GM19240 (cell line): Measurements from ENCODE around the gene KTN1.

ENCODE experiments used
- DNase-seq: peaks from one replicate; pipeline ENCODE4 v3.0.0; 2011; ENCODE audit warnings: low spot score; ENCODE audit not compliant: insufficient read length

Gene KTN1

DNA sequence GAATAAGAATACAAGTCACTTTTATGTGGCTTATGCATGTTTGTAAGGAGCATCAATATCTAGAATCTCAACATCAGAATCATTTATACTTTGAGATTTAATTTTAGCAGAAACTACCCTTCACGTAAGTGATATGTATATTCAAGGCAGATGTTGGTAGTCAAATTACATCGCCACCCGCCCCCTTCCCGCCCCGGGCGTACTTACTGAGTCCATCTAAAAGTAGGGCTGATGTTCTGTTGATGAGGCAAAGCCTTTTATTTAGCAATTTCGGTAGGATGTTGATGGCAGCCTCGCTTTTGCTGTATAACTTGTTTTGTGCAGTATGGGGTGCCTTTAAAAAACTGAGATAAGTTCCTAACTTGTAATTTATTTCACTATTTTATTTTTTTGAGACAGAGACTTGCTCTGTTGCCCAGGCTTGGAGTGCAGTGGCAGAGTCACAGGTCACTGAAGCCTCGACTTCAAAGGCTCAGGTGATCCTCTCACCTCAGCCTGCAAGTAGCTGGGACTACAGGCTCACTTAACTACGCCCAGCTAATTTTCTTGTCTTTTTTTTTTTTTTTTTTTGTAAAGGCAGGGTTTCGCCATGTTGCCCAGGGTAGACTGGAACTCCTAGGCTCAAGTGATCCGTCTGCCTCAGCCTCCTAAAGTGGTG lies 30.8 kb downstream of the KTN1 start:
- no peak for DNase-seq

DNA sequence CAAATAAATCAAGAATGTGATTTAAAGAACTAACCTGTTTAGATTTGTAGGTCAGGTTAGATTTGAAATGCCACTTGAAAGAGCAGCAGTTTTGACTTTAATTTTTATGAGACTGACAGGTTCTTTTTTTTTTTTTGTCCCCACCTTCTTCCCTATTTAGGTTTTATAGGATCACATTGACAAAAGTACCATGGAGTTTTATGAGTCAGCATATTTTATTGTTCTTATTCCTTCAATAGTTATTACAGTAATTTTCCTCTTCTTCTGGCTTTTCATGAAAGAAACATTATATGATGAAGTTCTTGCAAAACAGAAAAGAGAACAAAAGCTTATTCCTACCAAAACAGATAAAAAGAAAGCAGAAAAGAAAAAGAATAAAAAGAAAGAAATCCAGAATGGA lies 31.9 kb downstream of the KTN1 start:
- no peak for DNase-seq

DNA sequence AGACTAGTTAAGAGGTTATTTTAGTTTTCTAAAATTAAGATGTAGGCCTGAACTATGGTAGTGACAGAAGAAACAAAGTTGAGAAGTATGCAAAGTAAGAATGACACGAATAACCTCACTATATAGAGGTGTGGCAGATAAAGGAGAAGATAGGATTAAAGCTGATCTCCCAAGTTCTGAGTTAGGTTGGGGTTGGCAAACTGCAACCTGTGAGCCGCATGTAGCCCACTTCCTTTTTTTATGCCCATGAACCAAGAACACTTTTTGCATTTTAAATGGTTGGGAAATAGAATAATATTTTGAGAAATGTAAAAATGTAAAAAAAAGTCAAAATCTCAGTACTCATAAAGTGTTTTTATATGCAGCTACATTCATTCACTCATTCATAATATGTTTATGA lies 34.3 kb downstream of the KTN1 start:
- no peak for DNase-seq

DNA sequence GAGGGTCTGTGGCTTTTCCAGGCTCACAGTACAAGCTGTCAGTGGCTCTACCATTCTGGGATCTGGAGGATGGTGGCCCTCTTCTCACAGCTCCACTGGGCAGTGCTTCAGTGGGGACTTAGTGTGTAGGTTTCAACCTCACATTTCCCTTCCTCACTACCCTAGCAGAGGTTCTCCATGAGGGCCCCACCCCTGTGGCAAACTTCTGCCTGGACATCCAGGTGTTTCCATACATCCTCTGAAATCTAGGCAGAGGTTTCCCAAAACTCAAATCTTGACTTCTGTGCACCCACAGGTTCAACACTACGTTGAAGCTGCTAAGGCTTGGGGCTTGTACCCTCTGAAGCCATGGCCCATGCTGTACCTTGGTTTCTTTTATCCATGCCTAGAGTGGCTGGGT lies 40.3 kb downstream of the KTN1 start:
- no peak for DNase-seq

DNA sequence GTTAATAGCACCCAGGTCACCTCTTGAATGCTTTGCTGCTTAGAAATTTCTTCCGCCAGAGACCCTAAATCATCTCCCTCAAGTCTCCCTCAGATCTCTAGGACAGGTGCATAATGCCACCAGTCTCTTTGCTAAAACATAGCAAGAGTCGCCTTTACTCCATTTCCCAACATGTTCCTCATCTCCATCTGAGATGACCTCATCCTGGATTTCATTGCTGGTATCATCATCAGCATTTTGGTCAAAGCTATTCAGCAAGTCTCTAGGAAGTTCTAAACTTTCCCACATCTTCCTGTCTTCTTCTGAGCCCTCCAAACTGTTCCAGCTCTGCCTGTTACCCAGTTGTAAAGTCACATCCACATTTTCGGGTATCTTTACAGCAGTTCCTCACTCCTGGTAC lies 41.0 kb downstream of the KTN1 start:
- no peak for DNase-seq

DNA sequence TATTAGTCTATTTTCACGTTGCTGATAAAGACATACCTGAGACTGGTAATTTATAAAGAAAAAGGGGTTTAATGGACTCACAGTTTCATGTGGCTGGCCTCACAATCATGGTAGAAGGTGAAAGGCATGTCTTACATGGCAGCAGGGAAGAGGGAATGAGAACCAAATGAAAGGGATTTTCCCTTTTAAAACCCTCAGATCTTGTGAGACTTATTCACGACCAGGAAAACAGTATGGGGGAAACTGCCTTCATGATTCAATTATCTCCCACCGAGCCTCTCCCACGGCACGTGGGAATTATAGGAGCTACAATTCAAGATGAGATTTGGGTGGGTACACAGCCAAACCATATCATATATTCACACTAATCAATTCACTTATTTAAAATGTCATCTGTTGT lies 41.4 kb downstream of the KTN1 start:
- DNase-seq = no peak

DNA sequence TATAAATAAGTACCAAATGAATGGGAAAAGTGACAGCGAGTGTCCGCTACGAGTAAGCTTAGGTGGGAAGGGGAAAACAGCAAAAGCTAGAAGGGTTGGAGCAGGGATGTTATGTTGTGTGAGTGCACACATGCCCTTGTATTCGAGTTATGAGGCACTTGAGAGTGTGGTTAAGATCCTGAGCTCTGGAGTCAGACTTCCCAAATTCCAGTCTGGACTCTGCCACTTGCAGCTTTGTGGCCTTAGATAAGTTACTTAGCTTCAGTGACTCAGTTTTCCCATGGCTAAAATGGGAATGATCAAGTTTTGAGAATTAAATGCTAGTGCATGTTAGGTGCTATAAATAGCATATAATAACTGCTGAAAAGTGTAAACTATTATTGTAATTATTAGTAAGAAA lies 44.9 kb downstream of the KTN1 start:
- DNase-seq = no peak

DNA sequence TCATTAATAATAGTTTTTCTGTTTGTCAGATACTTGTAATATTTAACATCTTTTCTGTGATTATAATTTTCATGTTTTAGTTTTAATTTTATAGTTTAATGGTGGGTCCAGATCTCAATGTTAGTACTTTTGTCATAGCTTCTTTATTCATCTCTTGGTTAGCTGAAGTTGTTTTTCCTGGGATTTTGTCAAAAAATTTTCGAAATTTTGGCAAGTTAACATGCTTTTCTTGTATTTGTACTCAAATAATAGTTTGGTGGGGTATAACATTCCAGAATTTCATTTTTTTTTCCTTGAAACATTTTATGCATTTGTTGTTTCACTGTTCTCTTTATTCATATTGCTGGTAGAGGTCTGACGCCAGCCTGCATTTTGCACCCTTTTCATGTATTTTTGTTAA lies 45.5 kb downstream of the KTN1 start:
- DNase-seq = no peak

DNA sequence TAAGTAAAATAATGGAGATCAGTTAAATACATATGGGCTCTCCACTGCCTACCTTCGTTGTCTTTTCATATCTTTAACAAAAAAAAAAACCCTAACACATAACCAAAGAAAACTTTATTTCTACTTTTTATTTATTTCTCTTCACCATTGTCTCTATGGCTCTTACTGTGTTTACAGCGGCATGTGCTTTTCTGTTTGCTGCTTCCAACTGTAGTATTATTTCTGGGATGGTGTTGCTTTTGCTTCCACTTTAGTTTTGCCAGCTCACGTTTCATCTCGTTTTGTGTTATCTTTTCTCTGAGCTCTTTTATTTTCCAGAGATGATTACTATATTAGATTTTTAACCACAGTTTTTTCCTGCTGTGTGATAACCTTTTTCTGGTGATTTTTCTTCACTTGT lies 46.1 kb downstream of the KTN1 start:
- DNase-seq = no peak

DNA sequence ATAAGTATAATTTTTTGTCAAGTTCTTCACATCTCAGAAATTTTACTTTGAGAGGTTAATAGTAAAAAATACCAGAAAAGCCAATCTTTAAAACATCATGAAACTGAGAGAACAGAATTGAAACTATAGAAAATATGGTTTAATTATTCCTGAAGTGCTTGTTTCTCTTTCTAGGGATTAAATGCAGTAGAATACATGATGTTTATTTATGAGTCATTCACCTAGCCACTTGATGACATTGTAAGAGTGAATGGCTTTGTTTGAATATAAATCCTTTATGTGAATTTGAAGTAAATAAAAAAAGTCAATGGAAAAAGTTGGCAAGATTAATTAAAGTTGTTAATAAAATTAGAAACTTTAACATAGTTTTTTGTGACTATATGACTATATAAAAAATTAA lies 48.4 kb downstream of the KTN1 start:
- DNase-seq = no peak

DNA sequence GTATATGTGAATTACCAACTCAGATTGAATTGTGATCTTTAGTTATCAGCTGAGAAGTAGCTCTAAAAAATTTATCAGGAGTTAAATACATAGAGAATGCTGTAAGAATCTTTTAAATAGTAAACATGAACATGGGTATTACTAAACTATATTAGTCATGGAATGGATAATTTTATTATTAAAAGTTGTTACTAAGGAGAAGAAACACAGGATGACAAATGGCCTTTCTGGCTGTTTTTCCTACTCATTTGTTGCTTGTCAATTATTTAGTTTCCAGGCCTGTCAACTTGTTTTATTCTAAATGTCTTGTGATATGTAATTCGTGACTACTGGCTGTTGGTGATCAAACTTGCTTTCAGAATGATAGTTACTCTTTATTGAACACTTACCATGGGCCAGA lies 58.7 kb downstream of the KTN1 start:
- no peak for DNase-seq

DNA sequence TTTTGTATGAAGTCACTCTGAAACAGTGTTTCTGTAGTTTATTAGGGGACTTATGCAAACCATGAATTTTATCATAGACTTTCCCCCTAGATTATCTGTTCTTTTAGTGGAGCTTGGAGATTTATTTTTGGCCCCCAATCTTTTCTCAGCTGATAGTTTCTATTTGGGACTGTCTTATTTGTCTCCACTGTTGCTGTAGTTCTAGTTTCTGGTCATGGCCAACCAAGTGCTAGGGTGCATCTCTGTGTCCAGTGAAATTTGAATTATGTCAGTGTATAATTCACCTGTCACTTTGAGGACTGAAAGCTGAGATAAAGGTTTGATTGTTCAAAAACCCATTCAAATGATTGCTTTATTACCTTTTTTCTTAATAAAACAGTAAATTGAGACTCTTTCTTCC lies 61.3 kb downstream of the KTN1 start:
- DNase-seq = no peak

DNA sequence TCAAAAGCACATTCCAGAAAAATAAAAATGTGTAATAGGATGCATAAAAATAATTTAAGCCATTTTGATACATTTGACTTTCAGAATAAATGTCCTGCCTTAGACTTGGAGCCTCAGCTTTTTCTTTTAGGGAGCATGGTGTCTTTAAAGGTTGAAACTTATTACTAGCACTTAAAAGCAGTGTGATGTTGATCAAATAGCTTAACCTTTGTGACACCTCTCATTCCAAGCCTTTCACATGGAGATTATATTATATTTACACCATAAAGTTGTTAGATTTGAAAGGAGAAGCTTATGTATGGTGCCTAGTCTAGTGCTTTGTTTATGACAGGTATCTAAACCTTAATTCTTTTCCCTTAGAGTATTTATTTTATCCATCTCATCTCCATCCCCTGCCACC lies 61.9 kb downstream of the KTN1 start:
- DNase-seq = no peak

DNA sequence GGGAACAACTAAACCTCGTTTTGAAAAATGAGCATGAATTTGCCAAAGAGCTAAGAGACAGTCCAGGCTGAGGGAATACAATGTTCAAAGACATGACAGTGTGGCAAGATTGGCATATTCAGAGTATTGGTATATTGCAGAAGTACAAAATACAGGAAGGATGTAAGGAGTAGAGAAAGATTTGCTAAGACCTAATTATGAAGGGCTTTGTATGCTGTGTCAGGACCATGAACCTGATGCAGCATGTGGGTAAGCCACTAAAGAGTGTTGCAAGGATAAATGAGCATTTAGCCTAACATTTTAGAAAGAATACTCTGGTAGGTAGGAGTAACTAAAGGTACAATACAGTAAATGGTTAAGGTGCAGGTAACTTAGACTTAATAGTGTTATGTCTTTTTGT lies 65.1 kb downstream of the KTN1 start:
- no peak for DNase-seq

DNA sequence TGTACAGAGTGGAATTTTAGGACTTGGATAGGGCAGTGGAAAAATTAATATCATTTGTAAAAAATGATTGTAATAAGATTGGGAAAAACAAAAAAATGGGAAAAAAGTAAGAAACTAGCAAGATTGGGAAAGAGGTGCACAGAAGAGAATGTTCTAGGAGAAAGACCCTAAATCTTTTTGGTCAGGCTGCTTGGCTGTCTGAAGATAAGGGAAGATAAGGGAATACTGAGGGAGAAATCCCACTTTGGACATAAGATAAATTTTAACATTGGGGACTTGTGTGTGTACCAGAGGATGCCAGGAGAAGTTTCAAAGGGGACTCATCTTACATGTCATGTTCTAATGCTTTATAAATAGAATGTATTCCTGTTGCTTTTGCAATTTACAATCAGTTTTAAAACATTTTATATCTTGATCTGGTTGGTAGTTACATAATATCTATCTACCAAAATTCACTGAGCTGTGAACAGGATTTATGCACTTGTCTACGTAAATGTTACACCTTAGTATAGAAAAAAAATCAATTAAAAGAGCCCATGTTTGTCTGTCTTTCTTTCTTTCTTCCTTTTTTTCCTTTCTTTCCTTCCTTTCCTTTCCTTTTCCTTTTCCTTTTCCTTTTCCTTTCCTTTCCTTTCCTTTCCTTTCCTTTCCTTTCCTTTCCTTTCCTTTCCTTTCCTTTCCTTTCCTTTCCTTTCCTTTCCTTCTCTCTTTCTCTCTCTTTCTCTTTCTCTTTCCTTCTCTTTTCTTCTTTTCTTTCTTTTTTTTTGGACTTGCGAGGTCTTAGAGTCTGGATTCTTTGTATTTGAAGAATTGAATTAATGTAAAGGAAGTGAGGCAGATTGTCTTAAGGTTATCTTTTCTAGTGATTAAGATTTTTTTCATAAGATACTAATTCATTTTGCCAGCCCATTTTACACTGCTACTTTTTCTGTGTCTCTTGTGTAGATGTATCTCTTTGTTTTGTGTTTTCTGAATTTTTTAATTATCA lies 66.1 kb downstream of the KTN1 start:
- no peak for DNase-seq

DNA sequence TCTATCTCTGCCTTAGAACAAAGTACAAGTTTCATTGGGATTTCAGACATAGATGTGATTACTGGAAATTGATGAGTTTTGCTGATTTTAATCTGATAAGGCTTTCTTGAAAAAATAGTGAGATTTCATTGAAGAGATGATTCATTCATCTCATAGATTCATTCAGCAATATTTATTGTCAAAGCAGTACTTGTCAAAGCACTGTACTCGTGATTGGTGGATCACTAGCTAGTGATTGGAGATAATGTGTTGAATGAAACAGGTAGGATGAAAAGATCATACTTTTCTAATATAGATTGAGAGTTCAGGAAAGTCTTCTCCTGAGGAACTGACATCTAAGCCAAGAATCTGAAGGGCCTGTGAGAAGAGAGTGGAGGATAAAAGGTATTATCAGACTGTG lies 71.0 kb downstream of the KTN1 start:
- no peak for DNase-seq

DNA sequence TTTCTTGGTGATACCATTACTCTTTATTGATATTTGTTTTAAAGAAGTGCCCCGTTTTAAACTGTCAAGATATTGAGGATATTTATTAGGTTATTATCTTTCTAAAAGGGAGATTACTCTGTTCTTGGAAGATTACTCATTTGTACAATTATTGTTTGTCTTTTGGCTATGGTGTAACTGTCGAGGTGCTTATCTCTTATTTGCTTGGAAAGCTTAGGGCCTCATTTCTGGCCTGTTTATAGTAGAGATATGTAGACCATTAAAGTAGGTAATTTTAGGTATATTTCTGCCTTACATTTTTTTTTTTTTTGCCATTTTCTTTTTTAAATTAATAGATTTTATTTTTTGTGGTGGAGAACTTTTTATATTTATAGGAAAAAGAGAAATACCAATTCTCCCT lies 74.2 kb downstream of the KTN1 start:
- no peak for DNase-seq

DNA sequence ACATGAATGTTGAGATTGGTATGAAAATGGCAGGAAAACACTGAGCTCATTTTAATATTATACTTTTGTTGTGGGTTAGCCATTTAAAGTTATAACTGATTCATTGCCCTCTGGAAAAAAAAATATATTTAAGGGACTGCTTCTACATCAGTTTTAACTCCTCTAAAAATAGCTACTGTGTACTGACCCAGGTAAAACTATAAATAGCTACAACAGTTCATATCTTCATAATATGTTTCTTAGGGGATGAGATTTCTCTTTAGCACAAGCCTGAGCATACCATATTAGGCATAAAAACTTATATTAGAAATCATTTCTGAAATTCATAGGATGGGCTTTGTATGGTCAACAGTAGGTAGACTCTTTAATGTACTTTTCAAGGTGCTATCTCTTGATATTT lies 81.0 kb downstream of the KTN1 start:
- DNase-seq = no peak

DNA sequence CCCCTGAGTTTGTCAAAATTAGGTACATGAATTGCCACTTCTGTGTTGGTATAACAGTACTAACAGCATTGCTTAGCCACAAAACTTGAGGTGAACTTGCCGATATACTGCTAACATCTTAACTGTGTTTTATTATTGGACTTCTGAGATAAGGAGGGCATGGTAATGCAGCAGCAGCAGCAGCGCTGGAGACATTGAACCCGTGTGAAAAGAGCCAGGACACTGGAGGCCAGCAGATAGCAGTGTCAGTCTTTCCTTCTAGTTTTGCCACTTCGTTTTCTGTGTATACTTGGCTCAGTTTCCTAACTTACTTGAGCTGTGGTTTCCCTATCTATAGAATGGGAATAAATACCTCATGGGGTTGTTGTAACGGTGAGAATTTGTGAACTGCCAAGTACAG lies 82.7 kb downstream of the KTN1 start:
- DNase-seq = no peak

DNA sequence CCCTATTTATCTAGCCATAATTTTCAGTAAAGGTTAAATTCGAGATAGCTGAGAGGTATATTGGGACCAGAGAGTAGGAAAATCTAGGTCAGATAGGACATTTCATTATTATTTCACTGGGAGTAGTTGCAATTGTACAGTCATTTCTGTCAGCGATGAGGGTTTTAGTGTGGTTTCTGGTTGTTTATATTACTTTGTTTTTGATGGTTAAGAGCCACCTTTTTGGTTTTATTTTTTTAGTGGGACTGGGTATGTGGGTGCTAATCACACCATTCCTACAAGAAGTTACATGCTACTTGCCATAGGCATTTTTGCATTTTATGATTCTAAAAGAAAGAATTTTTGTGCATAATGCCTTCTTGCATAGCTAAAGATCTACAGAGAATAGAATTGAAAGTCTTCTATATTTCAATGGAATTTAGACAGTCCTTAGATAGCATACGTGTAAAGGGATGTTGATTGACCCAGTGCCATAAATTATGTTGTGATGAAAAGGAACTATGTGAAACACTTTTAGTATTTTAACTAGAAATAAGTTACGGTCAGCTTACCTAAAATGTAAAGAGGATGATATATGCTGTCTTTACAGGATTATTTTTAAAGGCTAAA lies 85.2 kb downstream of the KTN1 start:
- DNase-seq = no peak

DNA sequence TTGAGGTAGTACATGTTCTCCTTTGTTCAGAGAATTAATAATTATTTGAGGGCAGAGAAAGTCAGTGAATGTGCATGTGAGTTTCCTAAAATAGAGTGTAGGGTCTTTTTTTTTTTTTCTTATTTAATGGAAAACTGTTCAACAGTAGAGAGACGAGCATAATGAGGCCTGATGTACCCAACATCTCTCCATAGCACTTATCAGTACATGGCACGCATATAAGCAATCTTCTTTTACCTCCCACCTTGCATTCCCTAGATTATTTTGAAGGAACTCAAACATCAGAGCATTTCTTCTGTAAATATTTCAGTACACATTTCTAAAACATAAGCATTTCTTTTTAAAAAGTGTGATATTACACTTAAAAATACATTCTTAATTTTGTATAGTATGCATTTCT lies 87.8 kb downstream of the KTN1 start:
- no peak for DNase-seq

DNA sequence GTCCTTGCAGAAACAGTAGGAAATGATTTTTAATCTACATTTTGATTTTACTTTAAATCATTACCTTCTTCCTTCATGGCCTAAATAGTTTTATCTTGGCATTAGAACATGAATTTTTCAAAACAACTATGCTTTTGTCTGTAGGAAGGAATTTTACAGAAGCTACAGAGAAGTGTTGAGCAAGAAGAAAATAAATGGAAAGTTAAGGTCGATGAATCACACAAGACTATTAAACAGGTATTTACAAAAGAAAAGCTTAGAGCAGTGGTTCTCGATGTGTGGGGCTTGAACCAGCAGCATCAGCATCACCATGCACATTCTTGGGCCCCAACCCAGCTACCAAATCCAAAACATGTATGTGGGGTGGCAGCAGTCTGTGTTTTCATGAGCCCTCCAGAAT lies 91.6 kb downstream of the KTN1 start:
- DNase-seq = no peak

DNA sequence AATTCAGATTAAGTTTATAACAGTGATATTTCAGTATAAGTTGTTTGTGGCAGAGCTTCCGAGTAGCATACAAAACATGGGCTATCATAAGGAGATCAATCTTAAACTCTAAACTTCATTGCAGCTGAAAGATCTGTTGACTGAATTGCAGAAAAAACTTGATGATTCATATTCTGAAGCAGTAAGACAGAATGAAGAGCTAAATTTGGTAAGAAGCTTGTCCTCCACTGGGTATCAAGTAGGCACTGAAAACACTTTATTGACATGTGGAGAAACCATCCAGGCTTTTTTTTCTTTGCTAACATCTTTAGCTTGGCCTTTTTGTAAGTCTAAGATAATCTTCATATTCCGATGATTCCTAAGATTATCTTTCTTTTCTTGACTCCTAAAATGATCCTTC lies 93.0 kb downstream of the KTN1 start:
- DNase-seq = no peak
